ENCODE data around the gene FNBP1. TPM values are rescaled to one million over a fixed set of nuclear protein-coding genes. Genes with fewer than 3 reads are reported as not detected.

Gene FNBP1
- total RNA-seq, 1 experiment from 2014 or later, result 36.5 TPM

DNA sequence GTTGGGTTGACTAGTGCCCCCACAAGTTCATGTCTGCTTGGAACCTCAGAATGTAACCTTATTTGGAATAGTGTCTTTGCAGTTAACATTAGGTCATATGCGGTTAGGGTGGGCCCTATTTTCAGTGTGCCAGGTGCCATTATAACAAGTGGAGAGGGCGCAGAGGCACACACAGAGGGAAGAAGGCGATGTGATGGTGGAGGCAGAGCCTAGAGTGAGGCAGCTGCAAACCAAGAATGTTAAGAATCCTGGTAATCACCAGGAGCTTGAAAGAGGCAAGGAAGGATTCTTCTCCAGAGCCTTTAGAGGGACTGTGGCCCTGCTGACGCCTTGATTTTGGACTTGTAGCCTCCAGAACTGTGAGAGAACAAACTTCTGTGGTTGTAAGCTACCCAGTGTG is 21.6 kb upstream of the FNBP1 start:
- H2BK120ac ChIP-seq (ENCODE audit: low read depth, low read length, poor library complexity, severe bottlenecking), result no peak overlapping the region
- TF ChIP-seq, protein P1, sequence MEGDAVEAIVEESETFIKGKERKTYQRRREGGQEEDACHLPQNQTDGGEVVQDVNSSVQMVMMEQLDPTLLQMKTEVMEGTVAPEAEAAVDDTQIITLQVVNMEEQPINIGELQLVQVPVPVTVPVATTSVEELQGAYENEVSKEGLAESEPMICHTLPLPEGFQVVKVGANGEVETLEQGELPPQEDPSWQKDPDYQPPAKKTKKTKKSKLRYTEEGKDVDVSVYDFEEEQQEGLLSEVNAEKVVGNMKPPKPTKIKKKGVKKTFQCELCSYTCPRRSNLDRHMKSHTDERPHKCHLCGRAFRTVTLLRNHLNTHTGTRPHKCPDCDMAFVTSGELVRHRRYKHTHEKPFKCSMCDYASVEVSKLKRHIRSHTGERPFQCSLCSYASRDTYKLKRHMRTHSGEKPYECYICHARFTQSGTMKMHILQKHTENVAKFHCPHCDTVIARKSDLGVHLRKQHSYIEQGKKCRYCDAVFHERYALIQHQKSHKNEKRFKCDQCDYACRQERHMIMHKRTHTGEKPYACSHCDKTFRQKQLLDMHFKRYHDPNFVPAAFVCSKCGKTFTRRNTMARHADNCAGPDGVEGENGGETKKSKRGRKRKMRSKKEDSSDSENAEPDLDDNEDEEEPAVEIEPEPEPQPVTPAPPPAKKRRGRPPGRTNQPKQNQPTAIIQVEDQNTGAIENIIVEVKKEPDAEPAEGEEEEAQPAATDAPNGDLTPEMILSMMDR (conservative IDR thresholded peaks at IDR 0.05), result no peak
- peak overlapping the region in 2 of 3 experiments; percentile 62 to 95; a peak in 4 of 7 replicates for H3K27ac Mint-ChIP-seq
- no peak overlapping the region for H3K23ac ChIP-seq (ENCODE audit: insufficient read length, low read depth, low read length)
- H3K4me1 ChIP-seq (ENCODE audit: insufficient read depth, low read length), result no peaks in the 10 kb centered on the region; the same call in 1 of the 2 replicates
- H4K20me1 ChIP-seq (ENCODE audit: control insufficient read depth, insufficient read depth, insufficient read length), result no peaks in the 10 kb centered on the region
- H3K36me3 Mint-ChIP-seq (ENCODE audit: insufficient read depth in 1 of 3, low read depth in 3 of 3), result peaks cover 0 to 5% (median 0%) of the 10 kb centered on the region in 3 experiments; a peak in 2 of 7 replicates
- peaks cover 5 to 6% of the 10 kb centered on the region in 2 experiments; a peak in 3 of 4 replicates for H3K4me1 Mint-ChIP-seq
- no peaks in the 10 kb centered on the region; the same call in 1 of the 2 replicates for H3K79me2 ChIP-seq (ENCODE audit: insufficient read depth, low read length)
- no peak overlapping the region for H2AFZ ChIP-seq (ENCODE audit: low read length)
- no peaks in the 10 kb centered on the region for H3K27me3 ChIP-seq (ENCODE audit: insufficient read depth, low read length)
- H3K4me3 Mint-ChIP-seq, result no peak overlapping the region
- H3K23me2 ChIP-seq (ENCODE audit: insufficient read length, low read depth, low read length, poor library complexity, severe bottlenecking), result peaks cover 2% of the 10 kb centered on the region
- H2BK5ac ChIP-seq (ENCODE audit: insufficient read length, low read length), result peak overlapping the region; percentile 13
- H3K27me3 Mint-ChIP-seq (ENCODE audit: low read depth), result no peaks in the 10 kb centered on the region
- no peak for DNase-seq
- H2BK15ac ChIP-seq (ENCODE audit: low read depth, low read length), result no peak overlapping the region
- WGBS (ENCODE audit: extremely low coverage, insufficient read length, low lambda C conversion rate), result no CpG with 5 or more reads among the region's 4 CpGs
- no peak overlapping the region for H2AK5ac ChIP-seq (ENCODE audit: insufficient read length, low read length)
- H3K56ac ChIP-seq (ENCODE audit: insufficient read length, low read depth, low read length), result no peak overlapping the region
- no peaks in the 10 kb centered on the region; a peak in 1 of 5 replicates for H3K9me3 Mint-ChIP-seq
- H3K27ac ChIP-seq (ENCODE audit: insufficient read length, low read depth, low read length), result no peak overlapping the region
- no peak overlapping the region for H3K9ac ChIP-seq (ENCODE audit: extremely low read depth, insufficient read length, low read length)
- H3K4ac ChIP-seq (ENCODE audit: low read depth, low read length), result no peak overlapping the region
- H3K14ac ChIP-seq (ENCODE audit: insufficient read depth, low read length), result no peak overlapping the region
- H3K9me3 ChIP-seq (ENCODE audit: control insufficient read depth, low read depth, low read length), result no peaks in the 10 kb centered on the region
- H4K5ac ChIP-seq (ENCODE audit: insufficient read length, low read depth, low read length), result no peak overlapping the region
- no peak overlapping the region for H3K18ac ChIP-seq (ENCODE audit: insufficient read length, low read depth, low read length)
- H3K4me2 ChIP-seq (ENCODE audit: insufficient read depth, insufficient read length, low read length), result no peak overlapping the region
- no peak overlapping the region for H4K8ac ChIP-seq (replicated peaks; ENCODE audit: insufficient read length, low read depth, low read length)
- no peak overlapping the region for H2BK12ac ChIP-seq (ENCODE audit: insufficient read length, low read depth, low read length)
- no peak overlapping the region for H4K91ac ChIP-seq (ENCODE audit: insufficient read length, low read depth, low read length)
- H3K79me1 ChIP-seq (ENCODE audit: insufficient read depth, low read depth, low read length, poor library complexity, severe bottlenecking), result peaks cover 8% of the 10 kb centered on the region
- no peak overlapping the region for H2BK20ac ChIP-seq (ENCODE audit: low read depth, low read length, poor library complexity, severe bottlenecking)
- H3T11ph ChIP-seq (ENCODE audit: low read length), result no peak overlapping the region
